Measurements from ENCODE around the gene MRTFB.

DNA sequence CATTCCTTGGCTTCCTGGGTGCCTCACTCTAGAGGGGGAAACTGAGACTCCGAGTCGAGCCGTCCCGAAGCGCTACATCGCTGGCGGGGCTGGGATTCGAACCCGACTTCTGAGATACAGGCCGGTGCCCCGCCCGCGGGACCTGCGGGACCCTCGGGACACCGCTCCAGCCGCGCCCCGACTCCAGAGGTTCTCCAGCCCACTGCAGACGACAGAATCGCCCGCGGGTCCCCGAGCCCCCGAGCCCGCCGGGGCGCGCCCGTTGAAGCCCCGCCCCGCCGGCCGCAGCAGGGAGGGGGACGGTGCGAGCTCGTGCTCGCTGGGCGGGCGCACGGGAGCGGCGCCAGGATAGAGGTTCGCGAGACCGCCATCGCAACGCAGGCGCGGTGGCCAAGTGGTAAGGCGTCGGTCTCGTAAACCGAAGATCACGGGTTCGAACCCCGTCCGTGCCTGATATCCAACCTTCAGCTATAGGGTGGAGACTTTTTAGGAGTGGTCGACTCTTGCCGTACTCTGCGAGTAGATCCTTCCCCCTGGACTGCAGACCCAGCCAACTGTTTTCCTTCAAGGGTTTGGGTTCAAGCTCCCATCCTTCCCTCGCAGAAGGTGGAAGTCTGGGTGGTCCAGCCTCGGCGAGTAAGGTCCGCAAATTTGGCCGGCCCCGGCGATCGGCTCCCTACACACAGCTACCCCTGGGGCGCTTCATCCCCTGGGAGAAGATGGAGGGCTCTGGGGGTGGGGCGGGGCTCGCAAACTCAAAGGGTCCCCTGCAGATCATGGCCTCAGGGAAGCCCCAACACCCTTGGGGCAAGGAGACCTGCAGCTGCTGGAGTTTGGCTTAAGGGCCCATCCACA lies 214.6 kb downstream of the MRTFB start:
- TF ChIP-seq GATA2 (IDR thresholded peaks at IDR 0.05; ENCODE audit: low read depth, low read length) (no peak), GATA3 (IDR thresholded peaks at IDR 0.05; ENCODE audit: low read depth, low read length) (no peak)

All from SH-SY5Y (cell line).